HuH-7 (cell line): ENCODE measurements around the gene DNER.

Source experiments
- DNase-seq: peaks from one replicate; pipeline ENCODE4 v3.0.0; 2011; ENCODE audit warnings: low spot score

DNER gene

GRCh38 chr2:229669841-229670240, 44.5 kb downstream of the DNER start:
- no peak for DNase-seq

GRCh38 chr2:229666811-229667210, 47.5 kb downstream of the DNER start:
- no peak for DNase-seq

GRCh38 chr2:229665158-229665557, 49.2 kb downstream of the DNER start:
- DNase-seq = no peak

- no peak for DNase-seq
Measured at GRCh38 chr2:229661478-229661877, 52.9 kb downstream of the DNER start.

- DNase-seq = no peak
Measured at GRCh38 chr2:229660951-229661350, 53.4 kb downstream of the DNER start.

GRCh38 chr2:229660391-229660790, 54.0 kb downstream of the DNER start:
- DNase-seq = no peak

GRCh38 chr2:229658004-229658403, 56.4 kb downstream of the DNER start:
- DNase-seq = no peak

- DNase-seq = no peak
Measured at GRCh38 chr2:229654437-229654836, 59.9 kb downstream of the DNER start.

- DNase-seq = no peak
Measured at GRCh38 chr2:229653531-229653930, 60.8 kb downstream of the DNER start.

GRCh38 chr2:229652796-229653195, 61.6 kb downstream of the DNER start:
- DNase-seq = no peak

- no peak for DNase-seq
Measured at GRCh38 chr2:229650901-229651300, 63.5 kb downstream of the DNER start.

GRCh38 chr2:229650059-229650458, 64.3 kb downstream of the DNER start:
- no peak for DNase-seq

- no peak for DNase-seq
Measured at GRCh38 chr2:229646186-229646723, 68.1 kb downstream of the DNER start.

- DNase-seq = no peak
Measured at GRCh38 chr2:229642371-229642770, 72.0 kb downstream of the DNER start.

GRCh38 chr2:229641676-229642075, 72.7 kb downstream of the DNER start:
- DNase-seq = no peak

- no peak for DNase-seq
Measured at GRCh38 chr2:229640636-229641035, 73.7 kb downstream of the DNER start.

GRCh38 chr2:229636571-229636970, 77.8 kb downstream of the DNER start:
- DNase-seq = no peak

GRCh38 chr2:229635371-229635680, 79.0 kb downstream of the DNER start:
- DNase-seq = no peak

- no peak for DNase-seq
Measured at GRCh38 chr2:229634601-229635370, 79.6 kb downstream of the DNER start.

- DNase-seq = no peak
Measured at GRCh38 chr2:229633556-229633955, 80.8 kb downstream of the DNER start.

GRCh38 chr2:229629039-229629438, 85.3 kb downstream of the DNER start:
- DNase-seq = no peak

- no peak for DNase-seq
Measured at GRCh38 chr2:229627728-229628127, 86.6 kb downstream of the DNER start.

GRCh38 chr2:229622495-229623355, 91.6 kb downstream of the DNER start:
- no peak for DNase-seq
